ENCODE measurements around the gene DVL1. TPM values are rescaled to one million over a fixed set of nuclear protein-coding genes. Genes with fewer than 3 reads are reported as not detected.
A peak's percentile ranks its signal among the peaks of the same experiment; 100 is the strongest.

Gene DVL1
- total and polyA plus RNA-seq, 9 of the 15 experiments (the other 6 are each of a cell fraction or from before 2014, with no cell fraction given): 0.62 to 135 (median 24.3) TPM

- peak; percentile 97 for TF ChIP-seq RREB1 (CRISPR knock-in tag; IDR thresholded peaks at IDR 0.05)
- TF ChIP-seq PKNOX1 (IDR thresholded peaks at IDR 0.05): peak; percentile 87
- TF ChIP-seq PHF20 (IDR thresholded peaks at IDR 0.05; ENCODE audit: partially characterized antibody): peak; percentile 96
- no peak for TF ChIP-seq HNRNPH1 (optimal IDR thresholded peaks at IDR 0.05; ENCODE audit: low read depth, low read length)
- TF ChIP-seq ZNF232 (CRISPR knock-in tag; IDR thresholded peaks at IDR 0.05): no peak
- TF ChIP-seq HMBOX1 (IDR thresholded peaks at IDR 0.05): no peak
- TF ChIP-seq KDM4B (IDR thresholded peaks at IDR 0.05; ENCODE audit: borderline replicate concordance in 2 of 2, low read depth in 1 of 2): peak in 1 of 2 experiments; percentile 96; a peak in 2 of 4 replicates
- no peak for TF ChIP-seq CBX8 (IDR thresholded peaks at IDR 0.05; ENCODE audit: borderline replicate concordance, extremely low read depth, low read depth, low read length, poor library complexity, severe bottlenecking)
- TF ChIP-seq IRF1 (CRISPR knock-in tag; IDR thresholded peaks at IDR 0.05; ENCODE audit: borderline replicate concordance): no peak
- TF ChIP-seq BRF2 (IDR thresholded peaks at IDR 0.05; ENCODE audit: borderline replicate concordance, insufficient read depth, insufficient read length): no peak
- TF ChIP-seq ZNF280B (CRISPR knock-in tag; IDR thresholded peaks at IDR 0.05): no peak
Measured at GRCh38 chr1:1374929-1375662, 25.9 kb upstream of the DVL1 start, which contains the start of gene AURKAIP1 (continued).
